Stimulated activated CD8-positive, alpha-beta memory T cell treated with anti-CD3 and anti-CD28 coated beads, Interleukin-15, amount 100 ng/mL, for 4 hours (primary cell): ENCODE measurements around the gene SLC35A3.
"Not testable (repeated sequence)": the region's sequence is repeated elsewhere in the genome, so short reads cannot be mapped to it uniquely, and the experiment has no call there.

ENCODE experiments used
- DNase-seq, 2 donors: peaks; one replicate each; pipeline ENCODE4 v3.0.0-alpha.2; 2020; ENCODE audit warnings: low read depth in 2 of 2

The SLC35A3 gene

DNA sequence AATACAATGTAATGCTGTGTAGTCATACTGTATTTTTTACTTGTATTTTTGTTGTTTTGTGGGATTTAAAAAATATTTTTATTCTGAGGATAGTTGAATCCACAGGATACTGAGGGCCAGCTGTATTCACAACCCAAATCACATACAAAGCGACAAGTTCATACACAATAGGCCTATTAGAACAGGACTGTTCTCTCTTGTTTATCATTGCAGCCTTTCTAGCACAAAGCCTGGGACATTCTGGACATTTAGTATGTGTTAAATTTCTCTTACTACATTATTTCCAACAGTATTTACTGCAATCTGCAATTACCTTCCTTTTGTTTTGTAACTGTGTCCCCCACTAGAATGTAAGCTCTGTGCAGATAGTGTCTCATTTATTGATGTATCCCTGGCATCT, 65.4 kb downstream of the SLC35A3 start:
- DNase-seq: no peak

- DNase-seq: no peak
Observed at GRCh38 chr1:100036718-100037655, 67.2 kb downstream of the SLC35A3 start.

GRCh38 chr1:100037656-100037926, 67.8 kb downstream of the SLC35A3 start:
- DNase-seq: no peak

DNA sequence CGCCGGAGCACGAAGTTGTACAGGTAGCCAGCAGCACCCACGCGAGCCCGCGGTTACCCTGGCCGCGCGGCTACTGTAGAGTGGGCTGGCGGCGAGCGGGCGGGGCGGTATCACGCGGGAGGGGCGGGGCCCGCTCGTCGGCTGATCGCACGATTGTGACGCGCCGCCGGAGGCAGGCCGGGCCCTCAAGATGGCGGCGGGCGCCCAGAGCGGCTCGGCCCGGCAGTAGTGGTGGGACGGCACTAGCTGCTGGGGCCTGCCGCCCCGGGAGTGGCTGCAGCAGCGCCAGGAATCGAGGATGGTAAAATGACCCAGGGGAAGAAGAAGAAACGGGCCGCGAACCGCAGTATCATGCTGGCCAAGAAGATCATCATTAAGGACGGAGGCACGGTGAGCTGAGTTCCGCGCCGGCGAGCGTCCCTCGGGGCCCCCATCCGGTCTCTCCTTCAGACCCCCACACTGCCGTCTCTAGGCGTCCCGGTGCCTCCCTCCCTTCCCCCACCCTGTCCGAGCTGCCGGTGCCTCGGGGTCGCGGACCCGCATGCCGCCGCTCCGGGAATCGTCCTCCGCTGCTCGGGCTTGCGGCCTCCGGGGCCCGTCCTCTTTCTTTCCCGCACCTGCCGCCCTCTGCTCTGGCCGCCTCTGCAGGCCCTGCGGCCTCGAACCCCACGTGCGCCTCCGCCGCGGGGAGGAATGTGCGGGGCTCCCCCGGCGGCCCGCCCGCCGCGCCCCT, 68.3 kb downstream of the SLC35A3 start:
- peak; percentile 81 to 85 for DNase-seq

- DNase-seq: peak; percentile 53 to 55
Observed at GRCh38 chr1:100038660-100039287, 69.0 kb downstream of the SLC35A3 start.

DNA sequence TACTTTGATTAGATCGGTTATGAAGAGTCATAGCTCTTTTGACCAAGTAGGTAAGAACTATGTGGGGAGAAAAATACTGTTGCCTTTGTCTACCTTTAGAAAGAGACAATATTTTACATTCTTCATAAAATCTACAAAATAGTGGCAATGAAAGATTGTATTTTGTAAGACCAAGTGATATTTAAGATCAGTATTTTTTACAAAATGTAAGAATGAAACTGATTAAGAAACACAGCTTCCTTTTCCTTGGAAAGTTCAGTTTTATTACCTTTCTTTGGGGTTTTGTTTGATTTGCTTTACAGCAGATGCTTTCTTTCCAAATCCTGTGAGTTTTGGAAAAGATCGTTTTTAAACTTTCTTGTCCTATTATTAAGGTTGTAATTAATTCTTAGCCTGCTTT, 69.8 kb downstream of the SLC35A3 start:
- no peak for DNase-seq

DNA sequence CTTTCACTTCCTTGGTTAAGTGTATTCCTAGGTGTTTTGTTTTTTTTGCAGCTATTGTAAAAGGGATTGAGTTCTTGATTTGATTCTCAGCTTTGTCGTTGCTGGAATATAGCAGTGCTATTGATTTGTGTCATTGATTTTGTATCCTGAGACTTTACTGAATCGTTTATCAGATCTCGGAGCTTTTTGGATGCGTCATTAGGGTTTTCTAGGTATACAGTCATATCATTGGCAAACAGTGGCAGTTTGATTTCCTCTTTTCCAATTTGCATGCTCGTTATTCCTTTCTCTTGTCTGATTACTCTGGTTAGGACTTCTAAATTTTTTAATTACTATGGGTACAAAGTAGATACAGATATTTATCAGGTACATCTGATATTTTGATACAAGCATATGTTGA, 75.4 kb downstream of the SLC35A3 start:
- DNase-seq: no peak

GRCh38 chr1:100047235-100047708, 77.5 kb downstream of the SLC35A3 start:
- DNase-seq: not testable (repeated sequence)

- no peak for DNase-seq
Observed at GRCh38 chr1:100050139-100050538, 80.3 kb downstream of the SLC35A3 start.

DNA sequence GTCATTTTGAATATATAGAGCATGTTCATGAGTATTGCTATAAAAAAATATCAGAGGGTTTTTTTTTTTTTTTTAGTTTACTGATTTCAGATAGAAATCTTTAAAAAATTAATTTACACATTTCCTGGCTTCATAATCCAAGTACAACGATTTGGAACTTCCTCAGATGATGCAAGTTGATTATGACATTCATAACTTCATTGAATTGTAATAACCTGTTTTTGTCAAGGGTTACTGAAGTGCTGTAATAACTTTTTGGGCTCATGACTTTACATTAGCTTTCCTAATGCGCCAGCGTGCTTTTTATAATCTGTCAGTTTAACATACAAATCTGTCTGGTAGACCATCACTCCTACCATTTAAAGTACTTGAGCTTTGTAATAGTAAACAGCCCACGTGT, 81.6 kb downstream of the SLC35A3 start:
- DNase-seq: no peak

DNA sequence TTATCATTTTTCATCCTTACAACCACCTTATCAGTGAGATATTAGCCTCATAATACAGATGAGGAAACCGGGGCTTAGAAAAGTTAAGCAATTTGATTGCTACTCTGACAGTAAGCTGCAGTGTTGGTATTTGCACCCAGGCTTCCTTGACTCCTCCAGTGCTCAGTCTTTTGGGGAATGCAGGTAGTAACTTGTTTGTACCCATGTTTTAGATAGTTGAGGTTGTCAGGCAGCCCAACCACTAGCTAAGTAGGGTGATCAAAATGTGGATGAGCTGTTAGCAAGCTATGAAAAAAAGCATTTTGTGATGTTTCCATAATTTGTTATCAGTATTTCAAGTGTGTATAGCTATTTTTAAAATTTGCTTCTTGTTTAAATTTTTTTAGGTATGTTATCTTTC, 82.1 kb downstream of the SLC35A3 start:
- DNase-seq: no peak

DNA sequence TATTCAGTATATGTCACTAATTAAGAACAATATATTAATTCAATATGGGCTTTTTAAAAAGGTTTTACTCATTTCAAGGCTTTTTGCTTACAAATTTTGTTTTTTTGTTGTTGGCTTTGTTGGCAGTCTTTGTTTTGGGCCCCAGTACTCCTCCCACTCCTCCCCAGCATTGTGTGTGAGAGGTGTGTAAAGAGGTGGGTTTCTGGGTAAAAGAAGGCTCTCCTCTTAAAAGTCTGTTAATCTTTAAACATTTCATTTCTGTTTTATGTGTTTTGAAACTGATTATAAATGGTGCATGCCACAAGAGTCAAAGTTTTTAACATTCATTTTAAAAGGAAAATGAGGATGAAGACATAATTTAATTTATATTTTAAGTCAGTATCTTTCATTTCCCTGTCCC, 83.3 kb downstream of the SLC35A3 start:
- no peak for DNase-seq

DNA sequence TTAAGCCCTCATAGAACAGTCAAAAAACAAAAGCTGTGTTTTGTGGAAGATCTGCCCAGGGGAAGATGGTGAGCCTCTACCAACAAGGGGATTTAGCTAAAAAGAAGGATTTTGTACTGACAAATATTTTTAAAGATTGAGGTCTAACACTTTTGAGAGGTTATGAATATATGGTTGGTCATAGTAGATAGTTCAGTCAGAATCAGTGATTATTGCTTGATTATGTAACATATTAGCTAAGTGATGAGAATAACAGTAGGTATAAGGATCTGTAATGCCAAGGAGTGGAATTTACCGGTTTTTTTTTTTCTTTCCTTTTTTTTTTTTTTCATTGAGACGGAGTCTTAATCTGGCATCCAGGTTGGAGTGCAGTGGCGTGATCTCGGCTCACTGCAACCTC, 83.9 kb downstream of the SLC35A3 start:
- DNase-seq: no peak

DNA sequence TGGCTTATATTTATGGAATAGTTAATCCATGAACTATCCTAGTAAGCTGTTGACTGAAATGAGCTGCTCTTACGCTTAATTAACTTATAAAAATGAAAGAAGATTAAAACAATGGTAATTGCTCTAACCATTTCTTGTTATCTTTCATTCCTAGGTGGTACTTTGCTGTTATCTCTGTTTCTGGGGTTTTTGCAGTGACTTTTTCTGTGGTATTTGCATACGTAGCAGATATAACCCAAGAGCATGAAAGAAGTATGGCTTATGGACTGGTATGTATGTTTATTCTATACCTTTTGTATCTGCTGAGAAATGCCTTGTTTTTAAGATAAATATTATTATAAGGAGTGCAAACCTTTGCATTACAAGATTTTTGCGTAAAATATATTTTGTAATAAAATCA, 91.9 kb downstream of the SLC35A3 start:
- DNase-seq: no peak

DNA sequence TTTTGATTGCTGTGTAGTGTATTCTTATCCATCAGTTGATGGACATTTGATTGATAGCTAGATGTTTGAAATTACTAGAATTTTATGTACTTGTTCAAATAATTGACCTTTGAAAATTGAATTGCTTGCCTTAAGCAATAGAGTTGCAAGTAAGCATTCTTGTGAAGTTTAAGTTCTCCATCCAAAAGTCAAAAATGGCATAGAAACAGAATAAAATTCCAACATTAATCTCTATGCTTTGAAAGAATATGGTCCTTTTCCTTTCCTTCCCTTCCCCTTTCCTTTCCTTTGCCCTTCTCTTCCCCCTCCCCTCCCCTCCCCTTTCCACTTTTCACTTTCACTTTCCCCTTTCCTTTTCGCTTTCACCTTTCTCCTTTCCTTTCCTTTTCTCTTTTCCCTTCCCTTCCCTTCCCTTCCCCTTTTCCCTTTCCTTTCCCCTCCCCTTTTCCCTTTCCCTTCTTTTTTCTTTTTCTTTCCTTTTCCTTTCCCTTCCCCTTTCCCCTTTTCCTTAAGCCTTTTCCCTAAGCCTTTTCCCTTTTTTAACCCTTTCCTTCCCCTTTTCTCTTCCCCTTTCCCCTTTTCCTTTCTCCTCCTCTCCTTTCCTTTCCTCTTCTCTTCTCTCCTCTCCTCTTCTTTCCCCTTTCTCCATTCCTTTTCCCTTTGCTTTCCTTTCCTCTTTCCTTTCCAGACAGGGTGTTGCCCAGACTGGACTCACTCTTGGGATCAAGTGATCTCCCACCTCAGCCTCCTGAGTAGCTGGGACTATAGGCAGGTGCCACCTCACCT, 95.6 kb downstream of the SLC35A3 start:
- no peak for DNase-seq

DNA sequence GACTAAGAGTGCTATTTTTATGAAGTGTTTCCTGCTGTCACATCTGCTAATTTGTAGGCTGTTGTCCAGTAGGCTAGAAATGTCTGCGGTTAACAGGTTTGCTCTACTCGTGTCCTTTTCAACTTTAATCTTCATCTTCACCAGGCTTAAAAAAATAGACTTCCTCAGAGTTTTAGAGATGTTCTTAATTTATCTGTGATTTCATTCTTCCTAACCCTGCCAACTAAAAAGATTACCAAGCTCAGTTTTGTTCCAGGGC, 96.1 kb downstream of the SLC35A3 start:
- DNase-seq: no peak

DNA sequence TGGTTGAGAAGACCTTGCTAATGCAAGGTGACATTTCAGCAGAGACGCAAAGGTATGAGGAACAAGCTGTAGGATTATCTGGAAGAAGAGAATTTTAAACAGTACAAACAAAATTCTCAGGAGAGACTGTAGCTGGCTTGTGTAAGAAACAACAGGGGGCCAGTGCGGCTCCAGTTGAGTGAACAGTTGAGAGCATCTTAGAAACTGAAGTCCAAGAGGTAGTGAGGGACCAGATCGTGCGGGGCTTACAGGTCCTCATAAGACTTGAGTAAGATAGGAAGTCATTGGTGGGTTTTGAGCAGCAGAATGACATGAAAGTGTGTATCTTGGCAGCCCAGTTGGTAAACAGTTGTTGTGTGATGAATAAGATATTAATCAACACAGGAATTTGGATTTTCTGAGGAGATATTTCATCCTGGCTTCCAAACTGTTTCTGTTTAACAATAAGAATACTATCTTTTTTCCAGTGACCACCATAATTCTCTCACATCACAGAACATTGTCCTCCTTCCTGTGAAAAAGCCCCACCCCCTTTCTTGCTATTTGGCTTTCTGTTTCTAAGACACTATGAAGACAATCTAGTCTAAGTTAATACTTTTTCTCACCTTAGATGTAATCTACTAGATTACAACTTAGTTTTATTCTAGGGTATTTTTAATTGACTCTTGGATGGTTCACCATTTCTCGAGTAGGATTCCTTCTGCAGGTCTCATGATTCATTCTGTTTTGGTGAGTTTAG, 100.6 kb downstream of the SLC35A3 start:
- no peak for DNase-seq

- DNase-seq: no peak
Observed at GRCh38 chr1:100073531-100073930, 103.7 kb downstream of the SLC35A3 start.

DNA sequence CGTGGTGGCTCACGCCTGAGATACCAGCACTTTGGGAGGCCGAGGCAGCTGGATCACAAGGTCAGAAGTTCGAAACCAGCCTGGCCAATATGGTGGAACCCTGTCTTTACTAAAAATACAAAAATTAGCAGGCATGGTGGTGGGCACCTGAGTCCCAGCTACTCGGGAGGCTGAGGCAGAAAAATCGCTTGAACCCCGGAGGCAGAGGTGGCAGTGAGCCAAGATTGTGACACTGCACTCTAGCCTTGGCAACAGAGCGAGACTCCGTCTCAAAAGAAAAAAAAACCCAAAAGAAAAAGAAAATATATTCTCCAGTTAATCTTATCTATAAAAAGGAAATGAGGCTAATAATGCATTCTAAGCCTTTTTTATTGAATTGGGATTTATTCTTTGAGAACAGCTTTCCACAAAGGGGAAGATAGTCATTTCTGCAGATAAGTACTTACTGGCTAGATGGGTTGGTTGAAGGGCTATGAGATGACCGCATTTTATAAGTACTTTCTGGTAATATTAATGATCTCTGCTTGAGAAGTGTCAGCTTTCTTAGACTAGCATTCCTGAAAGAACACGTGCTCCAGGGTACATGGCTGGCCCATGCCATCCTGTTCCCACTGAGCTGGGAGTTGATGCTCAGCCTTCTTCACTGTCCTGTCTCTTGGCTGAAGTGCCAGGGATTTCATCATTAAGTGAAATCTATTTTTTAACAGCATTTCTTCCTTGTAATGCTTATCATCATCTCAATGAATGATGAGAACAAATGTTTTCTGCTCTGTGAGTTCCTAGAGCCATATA, 105.0 kb downstream of the SLC35A3 start:
- DNase-seq: no peak

DNA sequence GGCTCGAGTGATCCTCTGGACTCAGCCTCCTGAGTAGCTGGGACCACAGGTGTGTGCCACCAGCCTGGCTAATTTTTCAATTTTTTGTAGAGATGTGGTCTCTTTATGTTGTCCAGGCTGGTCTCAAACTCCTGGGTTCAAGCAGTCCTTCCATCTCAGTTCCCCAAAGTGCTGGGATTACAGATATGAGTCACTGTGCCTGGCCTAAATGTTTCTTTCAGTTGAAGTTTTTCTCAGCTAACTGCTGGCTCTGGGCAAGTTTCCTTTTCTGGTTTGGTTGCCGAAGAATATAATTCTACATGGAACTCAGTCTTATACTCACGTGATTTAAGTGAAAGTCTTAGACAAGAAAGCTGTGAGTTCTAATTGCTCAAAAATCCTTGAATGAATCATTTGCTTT, 106.0 kb downstream of the SLC35A3 start:
- no peak for DNase-seq

- DNase-seq: no peak
Observed at GRCh38 chr1:100076319-100076718, 106.5 kb downstream of the SLC35A3 start.
